NCI-H1436 (cell line): ENCODE results near the gene NLRP3.
"Not testable (repeated sequence)": the region's sequence is repeated elsewhere in the genome, so short reads cannot be mapped to it uniquely, and the experiment has no call there.

Experiments used
- DNase-seq: peaks from one replicate; lab custom pipeline; 2025; lab: John Stamatoyannopoulos, UW

NLRP3 gene

GRCh38 chr1:247415423-247416361, at the start of gene NLRP3:
Gene NLRP3, plus strand, starts transcription at chr1:247416173. Its CDS starts 2,628 bp downstream, at chr1:247418801.
- no peak for DNase-seq

- not testable (repeated sequence) for DNase-seq
Measured at GRCh38 chr1:247366345-247366744, 49.6 kb upstream of the NLRP3 start.

DNA sequence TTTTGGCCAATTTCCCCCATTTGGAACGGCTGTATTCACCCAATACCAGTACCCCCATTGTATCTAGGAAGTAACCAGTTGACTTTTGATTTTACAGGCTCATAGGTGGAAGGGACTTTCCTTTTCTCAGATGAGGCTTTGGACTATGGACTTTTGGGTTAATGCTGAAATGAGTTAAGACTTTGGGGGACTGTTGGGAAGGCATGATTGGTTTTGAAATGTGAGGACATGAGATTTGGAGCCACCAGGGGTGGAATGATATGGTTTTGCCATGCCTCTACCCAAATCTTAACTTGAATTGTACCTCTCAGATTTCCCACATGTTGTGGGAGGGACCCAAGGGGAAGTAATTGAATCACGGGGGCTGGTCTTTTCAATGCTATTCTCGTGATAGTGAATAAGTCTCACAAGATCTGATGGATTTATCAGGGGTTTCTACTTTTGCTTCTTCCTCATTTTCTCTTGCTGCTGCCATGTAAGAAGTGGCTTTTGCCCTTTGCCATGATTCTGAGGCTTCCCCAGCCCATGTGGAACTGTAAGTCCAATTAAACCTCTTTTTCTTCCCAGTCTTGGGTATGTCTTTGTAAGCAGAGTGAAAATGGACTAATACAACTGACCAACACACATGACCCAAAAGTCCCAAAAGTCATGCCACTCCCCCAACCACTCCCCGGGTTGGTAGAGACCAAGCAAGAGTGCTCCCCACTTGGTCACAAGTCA, 48.9 kb upstream of the NLRP3 start:
- no peak for DNase-seq

DNA sequence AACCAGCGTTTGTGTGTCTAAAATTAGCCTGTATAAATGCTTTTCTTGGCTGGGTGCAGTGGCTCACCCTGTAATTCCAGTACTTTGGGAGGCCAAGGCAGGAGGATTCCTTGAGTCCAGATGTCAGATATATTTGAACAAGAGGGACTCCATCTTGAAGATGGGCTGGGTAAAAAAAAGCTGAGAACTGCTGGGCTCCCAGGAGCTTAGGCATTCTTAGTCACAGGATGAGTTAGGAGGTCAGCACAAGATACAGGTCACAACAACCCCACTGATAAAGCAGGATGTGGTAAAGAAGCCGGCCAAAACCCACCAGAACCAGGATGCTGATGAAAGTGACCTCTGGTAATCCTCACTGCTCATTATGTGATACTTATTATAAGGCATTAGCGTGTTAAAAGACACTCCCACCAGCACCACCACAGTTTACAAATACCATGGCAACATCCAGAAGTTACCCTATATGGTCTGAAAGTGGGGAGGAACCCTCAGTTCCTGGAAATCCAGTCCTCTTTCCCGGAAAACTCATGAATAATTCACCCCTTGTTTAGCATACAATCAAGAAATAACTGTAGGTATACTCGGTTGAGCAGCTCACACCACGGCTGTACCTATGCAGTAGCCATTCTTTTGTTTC, 48.1 kb upstream of the NLRP3 start:
- DNase-seq: no peak

GRCh38 chr1:247368490-247369145, 47.4 kb upstream of the NLRP3 start:
- no peak for DNase-seq

DNA sequence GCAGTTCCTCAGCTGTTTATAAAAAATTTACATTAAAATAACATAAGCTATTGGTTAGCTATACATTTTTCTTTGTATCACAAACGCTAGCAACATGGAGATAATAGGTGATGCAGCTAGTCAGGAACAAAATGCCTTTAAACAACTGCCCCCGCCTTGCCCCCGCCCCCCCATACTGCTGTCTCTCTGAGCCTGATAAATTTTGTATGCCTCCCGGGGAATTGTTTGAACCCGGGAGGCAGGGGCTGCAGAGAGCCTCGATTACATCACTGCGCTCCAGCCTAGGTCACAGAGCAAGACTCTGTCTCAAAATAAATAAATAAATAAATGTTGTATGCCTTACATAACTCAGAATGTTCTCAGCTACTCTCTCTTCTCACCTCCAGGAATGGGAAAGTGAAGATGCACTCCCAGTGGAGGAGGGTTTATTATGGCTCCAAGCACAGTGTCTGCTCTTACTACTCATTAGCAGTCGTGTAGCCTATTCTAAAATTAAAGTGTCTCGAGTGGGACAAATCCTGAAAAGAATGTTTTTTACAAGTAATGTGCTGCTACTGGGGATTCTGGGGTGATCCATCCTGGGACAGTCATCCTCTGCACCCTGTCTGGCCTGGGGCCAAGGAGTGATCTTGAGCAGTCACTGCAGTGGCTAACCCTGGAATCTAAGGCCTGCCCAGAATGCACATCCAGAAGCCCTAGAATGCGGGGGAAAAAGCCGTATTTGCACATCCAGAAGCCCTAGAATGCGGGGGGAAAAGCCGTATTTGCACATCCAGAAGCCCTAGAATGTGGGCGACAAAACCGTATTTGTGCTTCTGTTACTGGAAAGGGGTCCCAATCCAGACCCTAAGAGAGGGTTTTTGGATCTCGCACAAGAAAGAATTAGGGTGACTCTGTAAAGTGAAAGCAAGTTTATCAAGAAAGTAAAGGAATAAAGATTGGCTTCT, 44.9 kb upstream of the NLRP3 start:
- DNase-seq: no peak

DNA sequence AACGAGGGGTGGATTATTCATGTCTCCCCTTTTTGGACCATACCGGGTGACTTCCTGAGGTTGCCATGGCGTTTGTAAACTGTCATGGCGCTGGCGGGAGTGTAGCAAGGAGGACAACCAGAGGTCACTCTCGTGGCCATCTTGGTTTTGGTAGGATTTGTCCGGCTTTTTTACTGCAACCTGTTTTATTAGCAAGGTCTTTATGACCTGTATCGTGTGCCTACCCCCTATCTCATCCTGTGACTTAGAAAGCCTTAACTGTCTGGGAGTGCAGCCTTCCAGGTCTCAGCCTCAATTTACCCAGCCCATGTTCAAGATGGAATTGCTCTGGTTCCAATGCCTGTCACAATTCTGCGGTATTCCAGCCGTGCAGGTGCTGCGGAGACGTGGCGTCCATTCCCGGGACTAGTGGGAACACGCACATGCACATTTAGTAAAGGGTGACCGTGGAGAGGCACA, 44.1 kb upstream of the NLRP3 start:
- no peak for DNase-seq

DNA sequence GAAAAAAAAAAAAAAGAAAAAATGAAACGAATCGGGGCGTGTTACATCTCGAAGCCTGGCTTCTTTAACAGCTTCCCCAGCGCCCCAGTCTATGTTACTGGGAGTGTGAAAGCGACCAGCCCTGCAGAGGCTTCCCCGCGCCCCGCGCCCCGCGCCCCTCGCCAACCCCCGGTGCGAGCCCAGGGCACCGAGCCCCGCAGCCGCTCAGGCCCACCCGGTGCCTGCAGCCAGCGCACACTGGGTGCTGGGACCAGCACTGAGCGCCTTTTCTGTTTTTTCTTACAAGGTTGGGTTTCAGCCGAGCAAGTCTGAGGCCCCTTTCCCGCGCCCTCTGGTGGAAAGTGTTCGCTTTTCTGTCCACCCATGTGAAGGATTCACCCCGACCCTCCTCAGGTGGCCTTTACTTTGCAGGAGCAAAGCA, 42.2 kb upstream of the NLRP3 start:
- no peak for DNase-seq

DNA sequence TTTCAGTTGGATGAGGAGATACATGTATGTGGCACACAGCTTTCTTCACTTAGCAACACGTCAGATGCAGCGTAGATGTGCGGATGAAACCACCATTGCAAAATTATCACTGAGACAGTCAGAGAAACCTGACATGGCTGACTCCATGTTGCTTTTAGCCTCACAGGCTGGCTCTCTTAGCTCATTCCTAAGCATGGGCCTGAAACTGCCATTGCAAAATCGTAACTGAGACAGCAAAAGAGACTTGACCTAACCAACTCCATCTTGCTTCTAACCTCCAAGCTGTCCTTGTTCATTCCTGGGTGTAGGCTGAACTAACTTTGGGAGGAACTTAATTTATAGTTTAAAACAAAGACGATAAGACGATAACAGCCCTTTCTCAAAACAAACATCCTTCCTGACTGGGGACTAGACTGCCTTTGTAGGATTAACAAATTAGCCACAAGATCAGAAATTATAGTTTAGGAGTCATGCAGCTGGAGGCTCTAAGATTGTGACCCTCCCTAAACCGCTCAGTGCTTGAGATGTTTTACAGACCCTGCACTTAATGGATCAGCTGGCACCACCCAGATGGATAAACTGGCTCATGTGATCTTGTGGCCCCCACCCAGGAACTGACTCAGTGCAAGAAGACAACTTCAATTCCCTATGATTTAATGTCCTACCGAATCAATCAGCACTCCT, 41.2 kb upstream of the NLRP3 start:
- DNase-seq: not testable (repeated sequence)

DNA sequence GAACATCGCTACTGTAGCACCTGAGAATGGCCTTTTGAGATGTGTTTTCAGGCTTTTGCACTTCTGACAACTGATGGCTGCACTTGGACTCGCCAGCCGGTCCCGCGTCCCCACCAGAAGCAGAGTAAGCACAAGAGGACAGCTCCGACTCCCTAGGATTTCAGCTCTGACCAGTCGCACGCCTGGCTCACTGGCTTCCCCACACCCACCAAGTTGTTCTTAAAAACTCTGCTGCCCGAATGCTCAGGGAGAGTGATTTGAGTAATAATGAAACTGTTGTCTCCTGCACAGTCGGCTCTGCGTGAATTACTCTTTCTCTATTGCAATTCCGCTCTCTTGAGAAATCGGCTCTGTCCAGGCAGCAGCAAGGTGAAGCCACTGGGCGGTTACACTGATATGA, 40.2 kb upstream of the NLRP3 start:
- DNase-seq: no peak

DNA sequence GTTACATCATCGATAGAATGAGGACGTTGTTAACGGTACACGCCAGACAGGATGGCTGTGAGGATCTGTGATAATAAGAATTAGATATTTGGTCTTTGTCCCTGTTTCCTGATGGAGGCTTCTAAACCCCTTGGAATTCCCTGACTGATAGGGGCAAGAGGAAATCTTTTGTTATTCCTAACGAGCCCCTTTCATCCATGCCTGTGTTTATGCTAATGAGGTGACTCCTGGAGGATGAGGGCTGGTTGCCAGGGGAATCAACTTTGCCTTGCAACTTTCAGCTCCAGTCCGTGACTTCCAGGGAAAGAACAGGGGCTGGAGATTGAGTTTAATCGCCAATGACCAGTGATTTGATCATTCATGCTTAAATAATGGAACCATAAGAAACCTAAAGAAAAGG, 39.3 kb upstream of the NLRP3 start:
- DNase-seq: no peak

- not testable (repeated sequence) for DNase-seq
Measured at GRCh38 chr1:247377656-247378055, 38.3 kb upstream of the NLRP3 start.

GRCh38 chr1:247378334-247379073, 37.5 kb upstream of the NLRP3 start:
- no peak for DNase-seq

- DNase-seq: no peak
Measured at GRCh38 chr1:247385283-247385682, 30.7 kb upstream of the NLRP3 start.

- DNase-seq: no peak
Measured at GRCh38 chr1:247386217-247386616, 29.8 kb upstream of the NLRP3 start.

DNA sequence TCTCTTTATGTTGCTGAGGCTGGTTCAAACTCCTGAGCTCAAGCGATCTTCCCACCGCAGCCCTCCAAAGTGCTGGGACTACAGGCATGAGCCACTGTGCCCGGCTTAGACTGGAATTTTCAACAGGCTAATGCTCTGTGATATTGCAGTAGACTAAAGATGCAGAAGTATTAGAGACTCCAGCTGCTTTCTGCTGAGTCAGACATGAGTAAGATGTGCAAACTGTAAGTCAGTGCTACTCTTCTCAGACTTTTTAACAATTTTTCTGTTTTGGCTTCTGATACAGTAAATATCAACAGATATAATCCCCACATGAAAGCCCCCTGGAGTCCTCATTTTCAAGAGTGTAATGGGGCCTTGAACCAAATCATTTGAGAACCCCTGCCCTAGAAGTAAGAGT, 29.3 kb upstream of the NLRP3 start:
- no peak for DNase-seq

DNA sequence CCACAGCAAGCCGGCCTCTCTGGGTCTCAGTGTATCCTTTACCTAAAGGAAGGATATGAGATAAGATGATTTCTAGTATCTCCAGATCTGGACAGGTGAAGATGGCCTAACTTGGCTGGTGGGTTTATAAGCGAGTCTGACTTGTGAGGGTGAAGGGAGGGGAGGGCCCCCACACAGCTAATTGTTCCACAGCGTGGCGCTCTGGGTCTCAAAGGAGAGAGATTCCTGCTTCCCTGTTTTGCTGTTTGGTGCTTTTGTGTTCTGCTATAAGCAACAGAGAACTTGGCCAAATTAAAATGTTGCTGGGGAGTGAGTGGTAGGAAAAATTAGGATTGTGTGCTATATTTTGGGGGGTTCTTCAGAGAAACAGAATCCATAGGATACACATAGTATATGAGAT, 28.9 kb upstream of the NLRP3 start:
- DNase-seq: no peak

GRCh38 chr1:247387565-247387964, 28.4 kb upstream of the NLRP3 start:
- no peak for DNase-seq

DNA sequence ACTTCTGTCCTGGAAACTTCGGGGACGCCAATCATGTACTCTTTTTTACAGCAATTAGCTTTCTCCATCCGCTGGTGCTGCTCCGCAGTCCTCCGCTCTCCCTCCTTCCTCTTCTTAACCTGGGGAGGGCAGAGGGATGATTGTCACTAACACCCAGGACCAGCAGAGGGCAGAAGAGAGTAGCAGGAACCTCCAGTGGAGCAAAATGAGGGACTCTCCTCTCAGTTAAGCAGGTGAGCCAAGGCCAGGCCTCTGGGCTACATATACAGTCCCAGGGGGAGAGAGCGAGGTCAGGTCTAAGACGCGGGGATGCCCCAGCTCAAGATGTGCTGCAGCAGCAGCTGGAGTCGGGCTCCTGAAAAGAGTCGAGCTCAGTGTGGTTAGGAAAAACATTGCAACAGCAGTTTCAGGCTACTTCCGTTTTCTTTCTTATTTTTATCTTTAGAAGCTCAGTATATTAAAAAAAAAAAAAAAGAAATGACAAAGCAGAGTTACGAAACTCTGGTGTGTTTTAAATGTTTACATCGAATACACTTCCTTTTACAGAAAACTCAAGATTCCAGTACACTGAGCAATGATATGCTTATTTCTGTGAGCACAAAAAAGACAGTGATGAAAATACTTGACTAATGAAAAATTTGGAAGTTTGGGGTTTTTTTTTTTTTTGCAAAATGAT, 25.7 kb upstream of the NLRP3 start:
- DNase-seq: peak; percentile 54
